Adrenal gland (tissue), 5 donors: ENCODE data around the gene CTU2.

Experiments
- CTCF ChIP-seq, 6 experiments: fragments of 450-650 bp in 4 of 6; fragments of 200-600 bp in 2 of 6; sonication (generic) in 1 of 6; IDR thresholded peaks; 1 replicate in 5 of 6; 2 replicates in 1 of 6; pipeline versions ENCODE4 v1.5.1 to v1.8.0; 2016 to 2021; ENCODE audit warnings: antibody characterized with exemption in 6 of 6, mild to moderate bottlenecking in 2 of 6, moderate library complexity in 1 of 6
- POLR2A ChIP-seq, 2 donors: fragments of 450-650 bp; IDR thresholded peaks; one replicate each; pipeline ENCODE4 v1.6.1; 2017; ENCODE audit warnings: antibody characterized with exemption in 2 of 2, mild to moderate bottlenecking in 2 of 2, moderate library complexity in 1 of 2
- donor health status: DM: no; HTN: no; CAD: no.

- TF ChIP-seq CTCF (IDR thresholded peaks at IDR 0.05) (no peak), POLR2A (IDR thresholded peaks at IDR 0.05) (no peak)
Observed at GRCh38 chr16:88673716-88674379, 32.5 kb upstream of the CTU2 start.
